Measurements from ENCODE around the gene RAET1L. TPM values are rescaled to one million over a fixed set of nuclear protein-coding genes. Genes with fewer than 3 reads are reported as not detected.

The RAET1L gene
- total and polyA plus RNA-seq, 9 of the 15 experiments (the other 6 are each of a cell fraction or from before 2014, with no cell fraction given) = not detected

- TF ChIP-seq ZFP91 (CRISPR knock-in tag; IDR thresholded peaks at IDR 0.05) = no peak
- no peak for TF ChIP-seq ZNF668 (CRISPR knock-in tag; IDR thresholded peaks at IDR 0.05)
- TF ChIP-seq ZNF282 (CRISPR knock-in tag; IDR thresholded peaks at IDR 0.05) = no peak
- no peak for TF ChIP-seq PPARD (CRISPR knock-in tag; IDR thresholded peaks at IDR 0.05)
- TF ChIP-seq CREB5 (CRISPR knock-in tag; IDR thresholded peaks at IDR 0.05) = no peak
- TF ChIP-seq DLX4 (CRISPR knock-in tag; IDR thresholded peaks at IDR 0.05) = no peak
- no peak for TF ChIP-seq ZNF57 (CRISPR knock-in tag; IDR thresholded peaks at IDR 0.05)
- TF ChIP-seq CEBPB (tag; IDR thresholded peaks at IDR 0.05) = no peak
- TF ChIP-seq CEBPZ (IDR thresholded peaks at IDR 0.05; ENCODE audit: borderline replicate concordance, low read depth, low read length) = no peak
- no peak for TF ChIP-seq SNAPC5 (CRISPR knock-in tag; IDR thresholded peaks at IDR 0.05)
- TF ChIP-seq POLR2G (IDR thresholded peaks at IDR 0.05; ENCODE audit: low read depth, low read length) = peak; percentile 86
- no peak for TF ChIP-seq SMARCB1 (IDR thresholded peaks at IDR 0.05; ENCODE audit: insufficient read length, low read depth)
- no peak for TF ChIP-seq ZNF347 (CRISPR knock-in tag; IDR thresholded peaks at IDR 0.05; ENCODE audit: low read depth)
- TF ChIP-seq IRF2 (CRISPR knock-in tag; IDR thresholded peaks at IDR 0.05) = no peak
- TF ChIP-seq SMAD3 (CRISPR knock-in tag; conservative IDR thresholded peaks at IDR 0.05) = no peak
- no peak for TF ChIP-seq CREB3 (tag; conservative IDR thresholded peaks at IDR 0.05; ENCODE audit: low read depth)
- TF ChIP-seq TCF15 (CRISPR knock-in tag; IDR thresholded peaks at IDR 0.05) = no peak
- peak; percentile 82 for TF ChIP-seq ZFP36 (IDR thresholded peaks at IDR 0.05; ENCODE audit: low read depth, low read length, partially characterized antibody)
Measured at GRCh38 chr6:150004783-150005717, 20.3 kb downstream of the RAET1L start (continued).

Measured in K562 (cell line).